Erythroblast (primary cell): ENCODE data around the gene MLXIPL.

Experiments
- GATA1 ChIP-seq: IDR thresholded peaks from 2 replicates; pipeline ENCODE4 v1.6.1; 2011; ENCODE audit warnings: low read depth, mild to moderate bottlenecking, control low read depth, low read length, moderate library complexity
- POLR2A ChIP-seq: IDR thresholded peaks from 2 replicates; pipeline ENCODE4 v1.6.1; 2011; ENCODE audit warnings: mild to moderate bottlenecking, low read length

DNA sequence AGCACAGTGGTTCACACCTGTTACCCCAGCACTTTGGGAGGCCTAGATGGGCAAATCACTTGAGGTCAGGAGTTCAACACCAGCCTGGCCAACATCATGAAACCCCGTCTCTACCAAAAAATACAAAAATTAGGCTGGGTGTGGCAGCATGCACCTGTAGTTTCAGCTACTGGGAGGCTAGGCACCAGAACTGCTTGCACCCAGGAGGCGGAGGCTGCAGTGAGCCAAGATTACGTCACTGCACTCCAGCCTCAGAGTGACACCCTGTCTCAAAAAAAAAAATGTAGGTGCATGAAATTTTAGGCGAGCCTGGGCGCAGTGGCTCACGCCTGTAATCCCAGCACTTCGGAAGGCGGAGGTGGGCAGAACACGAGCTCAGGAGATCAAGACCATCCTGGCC is 76.5 kb downstream of the MLXIPL start:
- no peak for TF ChIP-seq POLR2A
- no peak for TF ChIP-seq GATA1
